ENCODE data around the gene GASK1B.

The GASK1B gene

DNA sequence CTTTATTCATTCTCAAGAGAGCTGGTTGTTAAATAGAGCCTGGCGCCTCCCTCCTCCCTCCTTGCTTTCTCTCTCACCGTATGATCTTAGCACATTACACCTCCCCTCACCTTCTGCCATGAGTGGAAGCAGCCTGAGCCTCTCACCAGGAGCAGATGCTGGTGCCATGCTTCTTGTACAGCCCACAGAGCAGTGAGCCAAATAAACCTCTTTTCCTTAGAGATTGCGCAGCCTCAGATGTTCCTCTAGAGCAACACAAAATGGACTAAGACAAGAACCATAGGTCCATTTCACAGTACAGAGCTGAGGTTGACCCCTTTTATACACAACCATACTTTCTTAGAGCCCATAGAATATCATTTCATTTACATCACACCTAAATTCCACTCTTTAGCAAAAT is 27.4 kb upstream of the GASK1B start:
- H3K9me3 ChIP-seq (ENCODE audit: insufficient read depth, low read length), result no peaks in the 10 kb centered on the region
- H3K4me3 ChIP-seq (ENCODE audit: insufficient read length, low read depth), result no peak overlapping the region
- H3K27me3 ChIP-seq (ENCODE audit: insufficient read depth, insufficient read length), result no peaks in the 10 kb centered on the region
- TF ChIP-seq ZNF274 (IDR thresholded peaks at IDR 0.05; ENCODE audit: low read depth, low read length) (no peak), YY1 (IDR thresholded peaks at IDR 0.05; ENCODE audit: insufficient read depth, insufficient read length) (no peak), SUZ12 (IDR thresholded peaks at IDR 0.05; ENCODE audit: extremely low read depth, insufficient read depth, insufficient read length) (no peak)
- H3K4me1 ChIP-seq (ENCODE audit: insufficient read depth, insufficient read length), result no peaks in the 10 kb centered on the region
- no peak for DNase-seq (ENCODE audit: low read depth, low spot score)
- no peaks in the 10 kb centered on the region for H3K36me3 ChIP-seq (ENCODE audit: insufficient read depth, insufficient read length, low read length)
- no peak overlapping the region for H3K9ac ChIP-seq (ENCODE audit: insufficient read length, low read depth)

DNA sequence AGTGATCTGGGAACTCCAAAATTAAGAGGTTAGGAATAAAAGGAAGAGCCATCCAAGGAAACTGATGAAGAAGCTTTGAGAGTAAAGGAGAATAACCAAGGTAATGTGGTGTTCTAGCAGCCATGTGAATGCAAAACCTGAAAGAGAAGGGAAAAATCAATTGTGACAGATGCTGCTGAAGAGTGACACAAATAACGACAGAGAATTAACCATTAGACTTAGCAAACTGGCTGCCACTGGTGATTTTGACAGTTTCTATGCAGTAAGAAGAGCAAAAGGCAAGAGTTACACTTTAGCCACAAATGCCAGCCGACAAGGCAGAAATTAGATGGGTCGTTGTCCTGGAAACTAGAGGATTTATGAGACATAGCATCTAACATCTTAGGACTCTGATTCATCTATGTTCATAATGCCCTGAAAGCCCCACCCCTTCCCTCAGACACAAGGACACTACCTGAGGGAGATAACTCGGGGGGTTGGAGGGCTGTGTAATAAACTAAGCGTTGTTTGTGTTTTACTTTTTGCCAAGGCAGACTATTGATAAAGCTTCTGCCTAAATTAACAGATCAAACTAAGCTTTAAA is 24.5 kb upstream of the GASK1B start:
- no peak for DNase-seq (ENCODE audit: low read depth, low spot score)
- TF ChIP-seq ZNF274 (IDR thresholded peaks at IDR 0.05; ENCODE audit: low read depth, low read length) (no peak), SUZ12 (IDR thresholded peaks at IDR 0.05; ENCODE audit: extremely low read depth, insufficient read depth, insufficient read length) (no peak), YY1 (IDR thresholded peaks at IDR 0.05; ENCODE audit: insufficient read depth, insufficient read length) (no peak)
- Histone ChIP-seq H3K9me3 (ENCODE audit: insufficient read depth, low read length) (no peaks in the 10 kb centered on the region), H3K4me3 (ENCODE audit: insufficient read length, low read depth) (no peak overlapping the region), H3K27me3 (ENCODE audit: insufficient read depth, insufficient read length) (no peaks in the 10 kb centered on the region), H3K4me1 (ENCODE audit: insufficient read depth, insufficient read length) (no peaks in the 10 kb centered on the region), H3K9ac (ENCODE audit: insufficient read length, low read depth) (no peak overlapping the region), H3K36me3 (ENCODE audit: insufficient read depth, insufficient read length, low read length) (no peaks in the 10 kb centered on the region)

DNA sequence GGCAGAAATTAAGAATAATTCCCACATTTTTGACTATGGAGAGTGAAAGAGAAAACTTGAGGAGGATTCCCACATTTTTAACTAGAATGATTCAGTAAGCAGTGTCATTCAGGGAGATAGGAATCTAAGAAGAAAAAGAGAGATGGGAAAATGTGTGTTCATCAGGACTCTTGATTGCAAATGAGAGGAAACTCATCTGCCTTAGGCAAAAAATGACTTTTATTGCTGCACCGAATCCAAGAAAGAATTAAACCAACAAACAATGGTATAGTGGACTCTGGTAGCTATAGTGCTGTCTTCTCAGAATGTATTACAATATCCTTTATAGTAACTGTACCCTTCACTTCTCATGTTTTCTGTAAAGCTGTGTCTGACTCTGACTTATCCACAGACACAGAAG is 22.5 kb upstream of the GASK1B start:
- Histone ChIP-seq H3K9me3 (ENCODE audit: insufficient read depth, low read length) (no peaks in the 10 kb centered on the region), H3K27me3 (ENCODE audit: insufficient read depth, insufficient read length) (no peaks in the 10 kb centered on the region), H3K4me3 (ENCODE audit: insufficient read length, low read depth) (no peak overlapping the region), H3K9ac (ENCODE audit: insufficient read length, low read depth) (no peak overlapping the region), H3K4me1 (ENCODE audit: insufficient read depth, insufficient read length) (no peaks in the 10 kb centered on the region), H3K36me3 (ENCODE audit: insufficient read depth, insufficient read length, low read length) (no peaks in the 10 kb centered on the region)
- no peak for DNase-seq (ENCODE audit: low read depth, low spot score)
- TF ChIP-seq ZNF274 (IDR thresholded peaks at IDR 0.05; ENCODE audit: low read depth, low read length), result no peak
- TF ChIP-seq SUZ12 (IDR thresholded peaks at IDR 0.05; ENCODE audit: extremely low read depth, insufficient read depth, insufficient read length), result no peak
- TF ChIP-seq YY1 (IDR thresholded peaks at IDR 0.05; ENCODE audit: insufficient read depth, insufficient read length), result no peak

DNA sequence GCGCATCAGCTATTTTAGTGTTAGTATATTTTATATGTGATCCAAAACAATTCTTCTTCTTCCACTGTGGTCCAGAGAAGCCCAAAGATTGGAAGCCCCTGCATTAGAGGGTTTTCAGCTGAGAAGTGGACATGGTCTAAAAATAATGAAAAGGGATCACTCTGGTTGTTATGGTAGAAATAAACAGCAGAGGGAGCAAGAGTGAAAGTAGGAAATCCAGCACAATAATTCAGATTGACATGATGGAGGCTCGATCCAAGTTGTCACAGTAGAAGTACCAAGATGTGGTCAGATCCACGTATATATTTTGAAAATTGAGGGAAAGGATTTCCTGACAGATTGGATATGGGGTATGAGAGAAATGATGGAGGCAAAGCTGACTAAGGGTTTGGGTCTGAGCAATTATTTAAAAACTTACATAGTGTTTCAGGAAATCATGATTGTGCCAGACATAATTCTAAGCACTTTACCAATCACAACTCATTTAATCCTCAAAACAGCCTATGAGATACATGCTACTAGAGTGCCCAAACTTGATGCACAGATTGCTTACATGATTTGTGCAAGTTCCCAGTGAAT is 20.4 kb upstream of the GASK1B start:
- H3K36me3 ChIP-seq (ENCODE audit: insufficient read depth, insufficient read length, low read length), result no peaks in the 10 kb centered on the region
- DNase-seq (ENCODE audit: low read depth, low spot score), result no peak
- H3K4me1 ChIP-seq (ENCODE audit: insufficient read depth, insufficient read length), result no peaks in the 10 kb centered on the region
- no peak overlapping the region for H3K9ac ChIP-seq (ENCODE audit: insufficient read length, low read depth)
- H3K9me3 ChIP-seq (ENCODE audit: insufficient read depth, low read length), result no peaks in the 10 kb centered on the region
- no peak overlapping the region for H3K4me3 ChIP-seq (ENCODE audit: insufficient read length, low read depth)
- H3K27me3 ChIP-seq (ENCODE audit: insufficient read depth, insufficient read length), result no peaks in the 10 kb centered on the region
- TF ChIP-seq SUZ12 (IDR thresholded peaks at IDR 0.05; ENCODE audit: extremely low read depth, insufficient read depth, insufficient read length), result no peak
- no peak for TF ChIP-seq ZNF274 (IDR thresholded peaks at IDR 0.05; ENCODE audit: low read depth, low read length)
- no peak for TF ChIP-seq YY1 (IDR thresholded peaks at IDR 0.05; ENCODE audit: insufficient read depth, insufficient read length)

DNA sequence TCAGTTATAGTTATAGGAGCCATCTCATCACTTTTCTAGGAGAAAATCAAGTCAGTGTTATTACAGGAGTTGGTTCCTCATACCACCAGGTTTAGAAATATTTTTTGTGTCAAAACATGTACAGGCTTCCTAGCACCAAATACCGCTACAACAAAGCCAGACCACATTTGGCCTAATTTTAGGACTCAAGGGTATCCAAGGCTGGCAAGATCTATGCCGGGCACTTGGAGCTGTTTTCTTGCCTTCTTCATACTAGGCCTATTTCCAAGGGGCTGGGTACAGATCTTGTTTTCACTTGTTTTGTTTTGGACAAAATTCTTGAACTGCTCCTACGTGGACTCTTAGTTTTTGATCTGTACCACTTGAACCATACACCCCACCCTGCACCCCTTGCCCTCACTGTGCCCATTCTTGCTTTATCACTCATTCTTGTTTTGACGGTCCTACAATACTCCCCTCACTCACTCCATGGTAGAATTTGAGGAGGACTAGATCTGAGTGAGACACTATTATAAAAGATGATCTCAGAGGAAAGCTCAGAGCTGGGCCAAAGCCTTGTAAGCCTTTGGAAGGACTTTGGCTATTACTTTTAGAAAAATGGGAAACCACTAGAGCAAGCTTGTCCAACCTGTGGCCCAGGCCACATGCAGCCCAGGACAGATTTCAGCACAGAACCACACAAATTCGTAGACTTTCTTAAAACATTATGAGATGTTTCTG is 19.8 kb upstream of the GASK1B start:
- DNase-seq (ENCODE audit: low read depth, low spot score), result no peak
- H3K4me3 ChIP-seq (ENCODE audit: insufficient read length, low read depth), result no peak overlapping the region
- no peaks in the 10 kb centered on the region for H3K4me1 ChIP-seq (ENCODE audit: insufficient read depth, insufficient read length)
- no peaks in the 10 kb centered on the region for H3K27me3 ChIP-seq (ENCODE audit: insufficient read depth, insufficient read length)
- no peaks in the 10 kb centered on the region for H3K9me3 ChIP-seq (ENCODE audit: insufficient read depth, low read length)
- no peak for TF ChIP-seq SUZ12 (IDR thresholded peaks at IDR 0.05; ENCODE audit: extremely low read depth, insufficient read depth, insufficient read length)
- H3K9ac ChIP-seq (ENCODE audit: insufficient read length, low read depth), result no peak overlapping the region
- no peaks in the 10 kb centered on the region for H3K36me3 ChIP-seq (ENCODE audit: insufficient read depth, insufficient read length, low read length)

DNA sequence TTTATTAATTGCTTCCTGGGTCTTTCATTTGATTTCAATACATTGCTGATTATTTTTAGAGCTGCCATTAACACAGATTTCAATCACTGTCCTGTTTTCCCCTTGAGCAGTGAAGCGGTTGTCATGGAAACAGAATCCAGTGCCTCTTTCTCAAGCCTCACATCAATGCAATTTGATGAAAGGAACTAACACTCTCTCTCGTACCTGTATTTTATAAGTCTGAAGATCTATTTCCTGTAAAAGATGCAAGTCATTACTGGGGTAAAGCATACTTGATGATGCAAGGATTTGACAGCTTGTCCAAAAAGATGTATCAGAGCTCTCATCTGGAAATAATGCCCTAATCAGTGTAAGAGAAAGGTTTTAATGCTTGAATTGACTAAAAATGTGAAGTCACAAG is 17.9 kb upstream of the GASK1B start:
- Histone ChIP-seq H3K9me3 (ENCODE audit: insufficient read depth, low read length) (no peaks in the 10 kb centered on the region), H3K4me3 (ENCODE audit: insufficient read length, low read depth) (no peak overlapping the region), H3K9ac (ENCODE audit: insufficient read length, low read depth) (no peak overlapping the region), H3K4me1 (ENCODE audit: insufficient read depth, insufficient read length) (no peaks in the 10 kb centered on the region), H3K27me3 (ENCODE audit: insufficient read depth, insufficient read length) (no peaks in the 10 kb centered on the region), H3K36me3 (ENCODE audit: insufficient read depth, insufficient read length, low read length) (no peaks in the 10 kb centered on the region)
- TF ChIP-seq YY1 (IDR thresholded peaks at IDR 0.05; ENCODE audit: insufficient read depth, insufficient read length) (no peak), ZNF274 (IDR thresholded peaks at IDR 0.05; ENCODE audit: low read depth, low read length) (no peak)
- no peak for DNase-seq (ENCODE audit: low read depth, low spot score)

DNA sequence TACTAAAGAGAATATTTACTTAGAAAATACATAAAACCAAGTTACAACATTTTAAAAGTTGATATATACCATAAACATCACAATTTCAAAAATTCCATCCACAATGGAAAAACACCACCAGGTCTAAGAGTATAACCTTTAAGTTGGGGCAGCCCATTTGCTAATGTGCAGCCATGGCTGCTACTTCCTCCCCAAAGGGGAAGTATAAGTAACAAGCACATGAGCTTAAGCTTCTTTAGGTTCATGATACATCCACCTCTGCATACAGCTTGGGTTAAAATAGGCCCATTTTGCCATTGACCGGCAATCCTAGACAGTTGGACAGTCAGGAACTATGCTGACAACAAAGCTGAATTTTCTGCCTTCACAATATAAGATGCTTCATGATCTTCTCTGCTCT is 16.6 kb upstream of the GASK1B start:
- no peaks in the 10 kb centered on the region for H3K4me1 ChIP-seq (ENCODE audit: insufficient read depth, insufficient read length)
- H3K36me3 ChIP-seq (ENCODE audit: insufficient read depth, insufficient read length, low read length), result no peaks in the 10 kb centered on the region
- no peak overlapping the region for H3K9ac ChIP-seq (ENCODE audit: insufficient read length, low read depth)
- TF ChIP-seq SUZ12 (IDR thresholded peaks at IDR 0.05; ENCODE audit: extremely low read depth, insufficient read depth, insufficient read length), result no peak
- TF ChIP-seq YY1 (IDR thresholded peaks at IDR 0.05; ENCODE audit: insufficient read depth, insufficient read length), result no peak
- no peak for TF ChIP-seq ZNF274 (IDR thresholded peaks at IDR 0.05; ENCODE audit: low read depth, low read length)
- H3K4me3 ChIP-seq (ENCODE audit: insufficient read length, low read depth), result no peak overlapping the region
- no peaks in the 10 kb centered on the region for H3K9me3 ChIP-seq (ENCODE audit: insufficient read depth, low read length)
- DNase-seq (ENCODE audit: low read depth, low spot score), result no peak
- no peaks in the 10 kb centered on the region for H3K27me3 ChIP-seq (ENCODE audit: insufficient read depth, insufficient read length)
